HT1080 (cell line): ENCODE results near the gene VWA3A. TPM values are rescaled to one million over a fixed set of nuclear protein-coding genes. Genes with fewer than 3 reads are reported as not detected.
"Not testable (repeated sequence)": the region's sequence is repeated elsewhere in the genome, so short reads cannot be mapped to it uniquely, and the experiment has no call there.

Source experiments
- DNase-seq: peaks from one replicate; pipeline ENCODE4 v3.0.0-alpha.2; 2015; ENCODE audit warnings: low read depth
- total RNA-seq: library from RNA; depleted of rRNA; stranded (reverse); fragments of >200 nt; shearing (Covaris generic); gene quantifications from 2 replicates; pipeline ENCODE4 v1.2.3, GENCODE V29; 2014

The VWA3A gene
- total RNA-seq, 1 experiment from 2014 or later, result not detected

DNA sequence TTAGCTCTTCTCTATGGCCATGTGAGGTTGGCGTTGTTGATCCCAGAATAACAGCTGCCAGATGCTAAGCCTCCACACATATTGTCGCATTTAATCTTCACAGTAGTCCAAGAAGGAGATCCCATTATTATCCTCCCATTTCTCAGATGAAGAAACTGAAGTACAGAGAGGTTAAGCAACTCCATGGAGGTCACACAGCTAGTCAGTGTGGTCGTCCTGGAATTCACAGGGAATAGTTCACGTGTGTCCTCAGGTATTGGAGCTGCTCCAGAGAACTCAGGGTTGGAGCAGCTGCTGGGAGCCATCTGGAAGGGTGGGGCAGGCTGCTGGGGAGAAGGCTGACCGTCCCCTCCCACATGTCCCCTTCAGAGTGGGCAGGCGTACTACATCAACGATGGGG lies 89.5 kb downstream of the VWA3A start:
- DNase-seq, result no peak

- DNase-seq, result no peak
Measured at GRCh38 chr16:22183335-22183734, 91.0 kb downstream of the VWA3A start.

- DNase-seq, result no peak
Measured at GRCh38 chr16:22183901-22184614, 91.7 kb downstream of the VWA3A start.

- no peak for DNase-seq
Measured at GRCh38 chr16:22184615-22184968, 92.3 kb downstream of the VWA3A start.

GRCh38 chr16:22186517-22186916 lies 94.2 kb downstream of the VWA3A start:
- no peak for DNase-seq

- DNase-seq, result no peak
Measured at GRCh38 chr16:22188267-22188594, 95.9 kb downstream of the VWA3A start.

DNA sequence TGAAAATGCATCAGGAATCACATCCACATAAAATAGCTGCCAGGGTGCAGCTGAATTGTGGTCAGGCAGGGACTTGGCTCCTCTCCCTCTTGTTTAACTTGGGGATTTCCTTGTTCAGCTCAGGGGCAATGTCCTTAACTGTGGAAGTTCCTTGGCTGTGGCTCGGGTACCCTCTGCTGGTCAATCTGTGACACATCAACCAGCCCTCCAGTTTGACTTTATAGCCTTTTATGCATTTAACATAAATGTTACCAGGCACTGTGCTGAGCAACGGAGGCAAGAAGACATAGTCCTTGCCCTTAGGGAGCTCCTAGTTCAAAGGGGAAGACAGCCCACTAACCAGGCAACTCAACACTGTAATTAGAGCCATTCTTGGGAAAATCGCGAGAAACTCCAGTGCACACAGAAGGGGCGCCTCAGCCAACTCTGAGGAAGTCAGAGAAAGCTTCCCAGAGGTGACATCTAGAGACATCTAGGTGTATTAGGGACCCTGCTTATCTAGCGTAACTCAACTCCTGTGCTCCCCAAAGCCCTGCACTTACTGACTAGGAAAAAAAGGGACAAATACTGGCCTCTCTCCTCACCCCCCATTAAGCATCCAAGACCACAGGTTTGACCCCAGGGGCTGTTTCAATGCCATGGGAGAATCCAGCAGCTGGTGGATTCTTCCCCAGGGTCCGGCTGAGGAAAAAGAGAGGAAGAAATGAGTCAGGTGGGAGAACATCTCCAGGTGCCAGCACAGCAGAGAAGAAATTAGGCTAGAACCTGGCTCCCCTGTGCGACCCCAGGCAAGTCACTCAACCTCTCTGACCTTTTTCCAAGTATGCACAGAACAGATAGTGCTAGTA lies 96.5 kb downstream of the VWA3A start:
- peak; percentile 80 for DNase-seq

DNA sequence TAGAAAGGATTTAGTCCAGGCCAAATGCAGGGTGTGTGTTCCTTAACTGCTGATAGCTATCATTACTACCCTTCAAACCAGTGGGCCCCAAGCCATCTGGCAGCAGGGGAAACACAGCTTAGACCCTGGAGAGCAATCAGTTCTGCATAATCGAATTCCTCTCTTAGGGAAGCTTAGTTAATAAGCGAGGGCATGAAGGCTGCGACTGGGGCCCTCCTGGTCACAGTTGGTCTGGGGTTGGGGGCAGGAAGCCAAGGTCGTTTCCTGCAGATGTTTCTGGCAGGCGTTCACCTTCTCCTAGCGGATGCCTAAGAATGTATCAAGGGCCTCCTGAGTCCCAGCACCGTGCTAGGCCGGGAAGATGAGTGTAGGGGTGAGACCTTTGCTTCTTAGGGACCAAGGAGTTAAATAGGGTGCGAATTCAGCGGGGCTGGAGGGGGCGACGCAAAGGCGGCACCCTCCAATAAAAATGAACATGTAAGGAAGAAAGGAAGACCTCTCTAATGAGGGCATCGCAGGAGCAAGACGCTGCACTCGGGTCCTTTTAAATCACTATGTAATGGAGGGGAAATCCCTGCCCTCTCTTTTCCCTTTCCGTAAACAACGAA lies 97.2 kb downstream of the VWA3A start:
- DNase-seq, result no peak

- DNase-seq, result no peak
Measured at GRCh38 chr16:22190081-22190775, 97.9 kb downstream of the VWA3A start.

GRCh38 chr16:22190776-22191531 lies 98.6 kb downstream of the VWA3A start:
- peak; percentile 98 for DNase-seq

GRCh38 chr16:22191532-22192260 lies 99.4 kb downstream of the VWA3A start:
- DNase-seq, result no peak

- DNase-seq, result peak; percentile 92
Measured at GRCh38 chr16:22192261-22193062, 100.1 kb downstream of the VWA3A start.

- no peak for DNase-seq
Measured at GRCh38 chr16:22193063-22193411, 100.7 kb downstream of the VWA3A start.

- no peak for DNase-seq
Measured at GRCh38 chr16:22194707-22195444, 102.5 kb downstream of the VWA3A start.

- DNase-seq, result no peak
Measured at GRCh38 chr16:22195445-22195694, 103.0 kb downstream of the VWA3A start.

DNA sequence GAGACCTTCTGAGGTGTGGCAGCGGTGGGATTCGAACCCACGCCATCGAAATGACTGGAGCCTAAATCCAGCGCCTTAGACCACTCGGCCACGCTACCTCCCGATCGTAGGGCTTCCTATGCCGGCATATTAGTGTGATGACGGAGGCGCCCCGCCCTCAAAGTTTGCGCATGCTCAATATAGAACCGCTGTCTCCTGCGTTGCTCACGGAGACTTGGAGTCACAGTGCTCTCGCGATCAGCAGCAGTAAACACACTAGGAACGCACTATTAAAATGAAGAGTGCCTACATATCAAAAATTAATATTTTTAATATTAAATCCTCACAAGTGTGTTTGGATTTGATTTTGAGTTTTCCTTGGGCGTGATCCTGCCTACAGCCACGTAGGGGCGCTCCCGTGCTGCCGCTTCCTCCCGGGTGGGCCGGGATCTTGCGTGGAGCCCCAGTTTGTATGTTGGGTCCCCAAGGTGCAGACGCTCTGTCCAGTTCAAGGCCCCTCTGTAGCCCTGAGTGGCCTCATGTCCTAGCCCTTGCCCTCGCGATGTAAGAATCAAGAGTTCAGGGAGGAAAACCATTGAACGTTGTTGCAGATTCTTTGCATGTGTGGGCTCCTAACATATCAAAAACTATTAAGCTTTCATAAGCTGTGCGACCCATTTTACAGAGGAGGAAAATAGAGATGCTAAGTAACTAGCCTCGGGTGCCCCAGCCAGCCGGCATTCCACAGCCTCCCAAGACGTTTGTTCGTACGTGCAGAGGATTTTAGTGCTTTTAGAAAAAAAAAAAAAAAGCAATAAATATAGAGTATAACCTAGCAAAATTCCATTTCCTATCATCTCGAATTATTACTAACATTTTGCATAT lies 103.6 kb downstream of the VWA3A start:
- peak; percentile 88 for DNase-seq

GRCh38 chr16:22196559-22197168 lies 104.3 kb downstream of the VWA3A start:
- DNase-seq, result not testable (repeated sequence)
